HEK293 (cell line): Measurements from ENCODE around the gene POFUT2.
A peak's percentile ranks its signal among the peaks of the same experiment; 100 is the strongest.

Experiments
- CTCF ChIA-PET: fragments of 350-600 bp; formaldehyde crosslinking; extraction: SDS; loops from one replicate; lab custom pipeline; 2021; ENCODE audit warnings: antibody characterized with exemption; lab: Yijun Ruan, JAX
- POLR2A ChIA-PET: fragments of 300-600 bp; formaldehyde crosslinking; extraction: SDS; loops from one replicate; lab custom pipeline; 2020; ENCODE audit warnings: antibody characterized with exemption, inconsistent platforms; lab: Yijun Ruan, JAX
- H3K27ac ChIP-seq: fragments of 200-500 bp; sonication (Bioruptor generic); 2 replicates; pipeline ENCODE4 v1.5.1; 2014; ENCODE audit warnings: low read depth, low read length, control low read depth, inconsistent platforms; ENCODE audit errors: extremely low read depth
- H3K36me3 ChIP-seq, 2 experiments: fragments of 200-500 bp in 1 of 2; sonication (Bioruptor generic) in 1 of 2; 1 replicate in 1 of 2; 2 replicates in 1 of 2; pipeline ENCODE4 v1.5.1; 2014 to 2017; ENCODE audit warnings: inconsistent platforms in 2 of 2, low read length in 2 of 2; ENCODE audit not compliant: control insufficient read depth in 2 of 2, insufficient read depth in 1 of 2
- H3K4me1 ChIP-seq: fragments of 200-500 bp; sonication (Bioruptor generic); 2 replicates; pipeline ENCODE4 v1.5.1; 2014; ENCODE audit warnings: mild to moderate bottlenecking, low read length, inconsistent platforms; ENCODE audit not compliant: control insufficient read depth, insufficient read depth
- H3K4me3 ChIP-seq: 2 replicates; pipeline ENCODE4 v1.5.1; 2011; ENCODE audit warnings: low read depth, mild to moderate bottlenecking, control low read depth, low read length, moderate library complexity
- H3K9me3 ChIP-seq: fragments of 200-500 bp; sonication (Bioruptor generic); 2 replicates; pipeline ENCODE4 v1.5.1; 2014; ENCODE audit warnings: low read depth, low read length, inconsistent platforms; ENCODE audit not compliant: control insufficient read depth, insufficient read depth
- HOXA7 ChIP-seq: sonication (generic); formaldehyde crosslinking; IDR thresholded peaks from 2 replicates; pipeline ENCODE4 v1.8.1; 2022; ENCODE audit warnings: missing genetic modification reagents, borderline replicate concordance
- KLF17 ChIP-seq: fragments of 450-650 bp; formaldehyde crosslinking; IDR thresholded peaks from 2 replicates; pipeline ENCODE4 v1.5.1; 2016; ENCODE audit warnings: missing biosample characterization, missing genetic modification characterization
- MZF1 ChIP-seq: fragments of 450-650 bp; formaldehyde crosslinking; IDR thresholded peaks from 2 replicates; pipeline ENCODE4 v1.5.1; 2017; ENCODE audit warnings: missing biosample characterization, missing genetic modification characterization, borderline replicate concordance
- REST ChIP-seq: fragments of 450-650 bp; formaldehyde crosslinking; IDR thresholded peaks from 2 replicates; pipeline ENCODE4 v1.5.1; 2016; ENCODE audit warnings: missing biosample characterization, missing genetic modification characterization
- SP7 ChIP-seq: fragments of 450-650 bp; formaldehyde crosslinking; IDR thresholded peaks from 2 replicates; pipeline ENCODE4 v1.5.1; 2016; ENCODE audit warnings: missing biosample characterization, missing genetic modification characterization
- TRIM28 ChIP-seq: IDR thresholded peaks from 2 replicates; pipeline ENCODE4 v1.6.1; 2011; ENCODE audit warnings: low read length, control low read depth, borderline replicate concordance
- ZNF280D ChIP-seq: fragments of 450-650 bp; formaldehyde crosslinking; IDR thresholded peaks from 2 replicates; pipeline ENCODE4 v1.5.1; 2016; ENCODE audit warnings: missing biosample characterization, missing genetic modification characterization
- ZNF302 ChIP-seq: fragments of 450-650 bp; formaldehyde crosslinking; IDR thresholded peaks from 2 replicates; pipeline ENCODE4 v1.5.1; 2016; ENCODE audit warnings: missing biosample characterization, missing genetic modification characterization, low read depth
- ZNF324 ChIP-seq: fragments of 450-650 bp; formaldehyde crosslinking; IDR thresholded peaks from 2 replicates; pipeline ENCODE4 v1.5.1; 2016; ENCODE audit warnings: missing biosample characterization, missing genetic modification characterization
- ZNF37A ChIP-seq: fragments of 450-650 bp; IDR thresholded peaks from 2 replicates; pipeline ENCODE4 v1.5.1; 2018; ENCODE audit warnings: missing biosample characterization, missing genetic modification characterization
- ZNF510 ChIP-seq: fragments of 450-650 bp; formaldehyde crosslinking; IDR thresholded peaks from 2 replicates; pipeline ENCODE4 v1.5.1; 2018; ENCODE audit warnings: mild to moderate bottlenecking, missing genetic modification characterization, missing biosample characterization; ENCODE audit not compliant: insufficient replicate concordance
- ZNF621 ChIP-seq: fragments of 450-650 bp; formaldehyde crosslinking; IDR thresholded peaks from 2 replicates; pipeline ENCODE4 v1.5.1; 2017; ENCODE audit warnings: missing biosample characterization, missing genetic modification characterization
- ZNF629 ChIP-seq: fragments of 450-650 bp; formaldehyde crosslinking; IDR thresholded peaks from 2 replicates; pipeline ENCODE4 v1.5.1; 2017; ENCODE audit warnings: missing biosample characterization, missing genetic modification characterization
- ZNF843 ChIP-seq: fragments of 450-650 bp; formaldehyde crosslinking; IDR thresholded peaks from 2 replicates; pipeline ENCODE4 v1.5.1; 2016; ENCODE audit warnings: missing biosample characterization, missing genetic modification characterization
- ZSCAN5A ChIP-seq: fragments of 450-650 bp; formaldehyde crosslinking; IDR thresholded peaks from 2 replicates; pipeline ENCODE4 v1.5.1; 2016; ENCODE audit warnings: missing biosample characterization, missing genetic modification characterization
- TF ChIP-seq, protein P1 (sequence below): sonication (generic); formaldehyde crosslinking; IDR thresholded peaks from 2 replicates; pipeline ENCODE4 v1.8.1; 2022; ENCODE audit warnings: mild to moderate bottlenecking, moderate library complexity, missing genetic modification reagents

POFUT2 gene

GRCh38 chr21:45243603-45244002 lies 44.1 kb downstream of the POFUT2 start (continued):
- TF ChIP-seq ZNF280D (tag by site-specific recombination), result peak; percentile 82
- TF ChIP-seq ZNF621 (tag by site-specific recombination), result no peak
- TF ChIP-seq, protein P1, sequence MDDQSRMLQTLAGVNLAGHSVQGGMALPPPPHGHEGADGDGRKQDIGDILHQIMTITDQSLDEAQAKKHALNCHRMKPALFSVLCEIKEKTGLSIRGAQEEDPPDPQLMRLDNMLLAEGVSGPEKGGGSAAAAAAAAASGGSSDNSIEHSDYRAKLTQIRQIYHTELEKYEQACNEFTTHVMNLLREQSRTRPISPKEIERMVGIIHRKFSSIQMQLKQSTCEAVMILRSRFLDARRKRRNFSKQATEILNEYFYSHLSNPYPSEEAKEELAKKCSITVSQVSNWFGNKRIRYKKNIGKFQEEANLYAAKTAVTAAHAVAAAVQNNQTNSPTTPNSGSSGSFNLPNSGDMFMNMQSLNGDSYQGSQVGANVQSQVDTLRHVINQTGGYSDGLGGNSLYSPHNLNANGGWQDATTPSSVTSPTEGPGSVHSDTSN (CRISPR knock-in tag), result no peak
- TF ChIP-seq REST (tag by site-specific recombination), result no peak
- peak; percentile 40 for TF ChIP-seq ZNF510
- TF ChIP-seq, all 188 proteins: peak for 4

DNA sequence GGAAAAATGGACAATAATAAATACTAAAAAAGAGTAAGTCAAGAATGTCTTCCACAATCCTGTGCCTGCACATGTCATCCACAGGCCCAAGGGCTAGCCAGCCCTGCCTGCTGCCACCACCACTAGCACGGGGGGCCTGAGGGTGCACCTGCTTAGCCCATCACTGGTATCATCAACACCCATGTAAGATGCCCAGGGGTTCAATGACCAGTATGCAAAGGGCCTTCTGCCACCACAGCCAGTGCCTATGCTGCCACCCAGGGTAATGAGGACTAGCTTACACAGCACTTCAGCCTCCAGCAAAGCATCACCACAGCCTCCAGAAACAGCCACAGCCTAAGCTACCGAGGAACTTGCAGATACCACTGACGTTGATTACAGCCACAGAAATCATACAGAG lies 46.3 kb downstream of the POFUT2 start:
- ChIA-PET CTCF (interaction anchor here (0.8 kb wide), 1 partner anchor 30 kb away, joined by 3 read pairs; no protein-coding TSS in a partner anchor), POLR2A (no interaction called here)
- no peak overlapping the region for H3K4me3 ChIP-seq
- H3K36me3 ChIP-seq, result no peaks in the 10 kb centered on the region
- no peaks in the 10 kb centered on the region for H3K4me1 ChIP-seq
- H3K9me3 ChIP-seq, result no peaks in the 10 kb centered on the region
- H3K27ac ChIP-seq, result no peak overlapping the region
- TF ChIP-seq ZSCAN5A (tag by site-specific recombination) (no peak), ZNF843 (tag by site-specific recombination) (no peak), KLF17 (tag by site-specific recombination) (no peak), ZNF629 (tag by site-specific recombination) (no peak), MZF1 (tag by site-specific recombination) (no peak)

- Histone ChIP-seq H3K27ac (no peak overlapping the region), H3K36me3 (no peaks in the 10 kb centered on the region), H3K4me1 (no peaks in the 10 kb centered on the region), H3K9me3 (no peaks in the 10 kb centered on the region), H3K4me3 (no peak overlapping the region)
- CTCF ChIA-PET, result interaction anchor here (1.2 kb wide), 1 partner anchor 99 kb away, joined by 4 read pairs; no protein-coding TSS in a partner anchor
- TF ChIP-seq SP7, result no peak
- TF ChIP-seq MZF1 (tag by site-specific recombination), result no peak
- 0 out of 2 replicates have a peak, but pooled peaks have one; percentile 26 for TF ChIP-seq TRIM28
- no peak for TF ChIP-seq ZNF37A (tag by site-specific recombination)
- no peak for TF ChIP-seq ZNF302 (tag by site-specific recombination)
- no peak for TF ChIP-seq REST (tag by site-specific recombination)
- TF ChIP-seq ZNF324 (tag by site-specific recombination), result no peak
- no peak for TF ChIP-seq HOXA7 (CRISPR knock-in tag)
- POLR2A ChIA-PET, result no interaction called here
These were observed 50.3 kb downstream of the POFUT2 start for GRCh38 chr21:45237401-45237800.
